GM19043 (cell line): ENCODE results near the gene TXNIP.

Source experiments
- ATAC-seq: cut with Tn5 transposase; IDR thresholded peaks from one replicate; pipeline ENCODE4 v1.9.1; 2021; ENCODE audit warnings: low read depth; ENCODE audit not compliant: unreplicated experiment

Gene TXNIP

DNA sequence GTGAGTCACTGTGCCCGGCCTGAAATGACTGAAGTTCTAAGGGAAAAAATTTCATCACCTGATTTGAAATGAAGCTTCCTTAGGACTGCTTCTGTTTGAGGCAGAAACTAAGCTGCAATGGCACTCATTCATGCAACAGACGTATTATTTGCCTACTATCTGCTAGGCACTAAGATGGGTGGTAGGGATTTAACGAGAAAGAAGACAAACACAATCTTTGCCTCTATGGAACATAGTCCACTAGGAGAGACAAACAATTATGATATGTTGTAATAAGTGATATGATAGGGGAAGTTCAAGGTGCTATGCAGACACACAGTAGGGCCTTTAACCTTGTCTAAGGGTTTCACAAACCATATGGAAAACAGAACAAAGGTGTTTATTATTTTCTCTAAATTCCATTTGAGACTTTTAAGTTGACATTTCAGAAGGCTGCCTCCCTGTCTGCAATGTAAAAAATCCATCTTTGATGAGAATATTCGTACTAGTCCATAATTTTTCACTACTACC lies 49.8 kb downstream of the TXNIP start:
- no peak for ATAC-seq

- ATAC-seq = no peak
Observed at GRCh38 chr1:145944532-145944931, 51.8 kb downstream of the TXNIP start.

GRCh38 chr1:145942871-145943270 lies 53.5 kb downstream of the TXNIP start:
- no peak for ATAC-seq
